HCT116 (cell line): ENCODE data around the gene TRPM3. TPM values are rescaled to one million over a fixed set of nuclear protein-coding genes. Genes with fewer than 3 reads are reported as not detected.

Experiments
- ATAC-seq: fragments of 200-7000 bp; cut with Tn5 transposase; 2 replicates; pipeline ENCODE4 v1.9.1; 2020; ENCODE audit warnings: mild to moderate bottlenecking, moderate library complexity
- BruUV-seq: library from RNA; stranded (reverse); fragments of 400-500 nt; replicated peaks from 2 replicates; lab custom pipeline; 2021; lab: Mats Ljungman, UMichigan
- CTCF ChIA-PET: fragments of 300-600 bp; sonication (Branson Sonifier 250); formaldehyde crosslinking; loops from one replicate; lab custom pipeline; 2021; ENCODE audit warnings: antibody characterized with exemption; lab: Charles Lee
- POLR2A ChIA-PET: fragments of 300-600, 350-600 bp; sonication (Branson Sonifier 250); formaldehyde crosslinking; loops from one replicate; lab custom pipeline; 2021; ENCODE audit warnings: antibody characterized with exemption; lab: Charles Lee
- RAD21 ChIA-PET, 2 experiments: fragments of 300-600 bp; sonication (Branson Sonifier 250); formaldehyde crosslinking; loops; one replicate each; lab custom pipeline; 2023; ENCODE audit warnings: low total read pairs in 2 of 2; ENCODE audit not compliant: uncharacterized antibody in 2 of 2, unreplicated experiment in 2 of 2, low non-redundant PET in 1 of 2; lab: Charles Lee
- DNase-seq: peaks from one replicate; pipeline ENCODE4 v3.0.0-alpha.2; 2010; ENCODE audit warnings: low read depth, low spot score
- H2AFZ ChIP-seq: fragments of 200-600 bp; shearing (Covaris generic), sonication (generic); 2 replicates; pipeline ENCODE4 v1.6.1; 2017; ENCODE audit warnings: low read depth, mixed run types, mixed read lengths, antibody characterized with exemption, low read length; ENCODE audit not compliant: poor library complexity, severe bottlenecking
- H3K27ac ChIP-seq: 2 replicates; pipeline ENCODE4 v1.5.1; 2012; ENCODE audit warnings: low read depth, low read length
- H3K27me3 ChIP-seq: fragments of 200-600 bp; sonication (generic); 2 replicates; pipeline ENCODE4 v1.6.1; 2016; ENCODE audit warnings: mixed run types, low read length, mixed read lengths; ENCODE audit not compliant: insufficient read depth
- H3K36me3 ChIP-seq, 2 experiments: fragments of 200-500 bp in 1 of 2; fragments of 200-600 bp in 1 of 2; sonication (Bioruptor generic) in 1 of 2; sonication (generic) in 1 of 2; 2 replicates each; pipeline versions ENCODE4 v1.5.1 to v1.6.1; 2014 to 2016; ENCODE audit warnings: low read length in 2 of 2, inconsistent platforms in 1 of 2, mixed read lengths in 1 of 2, mixed run types in 1 of 2; ENCODE audit not compliant: insufficient read depth in 2 of 2, control insufficient read depth in 1 of 2
- H3K4me1 ChIP-seq, 2 experiments: fragments of 200-600 bp in 1 of 2; sonication (generic) in 1 of 2; 2 replicates each; pipeline versions ENCODE4 v1.5.1 to v1.6.1; 2012 to 2017; ENCODE audit warnings: low read length in 2 of 2, inconsistent platforms in 1 of 2, mild to moderate bottlenecking in 1 of 2, mixed read lengths in 1 of 2, mixed run types in 1 of 2, moderate library complexity in 1 of 2; ENCODE audit not compliant: insufficient read depth in 2 of 2, control insufficient read depth in 1 of 2
- H3K4me2 ChIP-seq: fragments of 200-600 bp; sonication (generic); 2 replicates; pipeline ENCODE4 v1.6.1; 2017; ENCODE audit warnings: mixed run types, low read length, mixed read lengths
- H3K4me3 ChIP-seq, 2 experiments: fragments of 200-600 bp in 1 of 2; sonication (generic) in 1 of 2; replicated peaks in 1 of 2; 2 replicates each; pipeline ENCODE4 v1.5.1; 2011 to 2016; ENCODE audit warnings: low read length in 2 of 2, control low read depth in 1 of 2, low read depth in 1 of 2, mild to moderate bottlenecking in 1 of 2, mixed read lengths in 1 of 2, mixed run types in 1 of 2
- H3K79me2 ChIP-seq: fragments of 200-600 bp; sonication (generic); 2 replicates; pipeline ENCODE4 v1.6.1; 2017; ENCODE audit warnings: mild to moderate bottlenecking, mixed run types, low read length, moderate library complexity, mixed read lengths; ENCODE audit not compliant: insufficient read depth
- H3K9ac ChIP-seq: fragments of 200-600 bp; sonication (generic); 2 replicates; pipeline ENCODE4 v1.6.1; 2016; ENCODE audit warnings: low read length, mixed read lengths
- H3K9me2 ChIP-seq: fragments of 200-600 bp; sonication (generic), shearing (Covaris generic); 2 replicates; pipeline ENCODE4 v1.6.1; 2017; ENCODE audit warnings: mixed run types, mild to moderate bottlenecking, moderate library complexity; ENCODE audit not compliant: insufficient read depth
- H3K9me3 ChIP-seq, 2 experiments: fragments of 200-500 bp in 1 of 2; fragments of 200-600 bp in 1 of 2; sonication (Bioruptor generic) in 1 of 2; sonication (generic) in 1 of 2; 2 replicates each; pipeline ENCODE4 v1.6.1; 2014 to 2017; ENCODE audit warnings: low read length in 2 of 2, mixed read lengths in 2 of 2, inconsistent platforms in 1 of 2, low read depth in 1 of 2, mild to moderate bottlenecking in 1 of 2, mixed run types in 1 of 2, moderate library complexity in 1 of 2; ENCODE audit not compliant: control insufficient read depth in 1 of 2, insufficient read depth in 1 of 2
- H4K20me1 ChIP-seq: fragments of 200-600 bp; sonication (generic), shearing (Covaris generic); 2 replicates; pipeline ENCODE4 v1.6.1; 2017; ENCODE audit warnings: mixed run types, mild to moderate bottlenecking, moderate library complexity; ENCODE audit not compliant: insufficient read depth
- CBX3 ChIP-seq: IDR thresholded peaks from 2 replicates; pipeline ENCODE4 v1.6.1; 2012; ENCODE audit warnings: low read depth
- EGR1 ChIP-seq: IDR thresholded peaks from 2 replicates; pipeline ENCODE4 v1.6.1; 2012; ENCODE audit warnings: low read depth
- ELF1 ChIP-seq: IDR thresholded peaks from 2 replicates; pipeline ENCODE4 v1.6.1; 2012; ENCODE audit warnings: low read depth, borderline replicate concordance
- EZH2 ChIP-seq: fragments of 200-600 bp; sonication (generic); IDR thresholded peaks from 2 replicates; pipeline ENCODE4 v1.6.1; 2017; ENCODE audit warnings: antibody characterized with exemption, mixed run types
- EZH2phosphoT487 ChIP-seq: fragments of 200-600 bp; IDR thresholded peaks from 2 replicates; pipeline ENCODE4 v1.6.1; 2018; ENCODE audit warnings: antibody characterized with exemption, borderline replicate concordance
- POLR2A ChIP-seq: IDR thresholded peaks from 2 replicates; pipeline ENCODE4 v1.7.0; 2011; ENCODE audit warnings: borderline replicate concordance; ENCODE audit not compliant: insufficient read depth, insufficient read length; ENCODE audit errors: extremely low read depth
- POLR2AphosphoS5 ChIP-seq: IDR thresholded peaks from 2 replicates; pipeline ENCODE4 v1.6.1; 2011; ENCODE audit warnings: mild to moderate bottlenecking, low read depth, low read length, moderate library complexity
- RAD21 ChIP-seq: IDR thresholded peaks from 2 replicates; pipeline ENCODE4 v1.6.1; 2012; ENCODE audit warnings: low read depth, mild to moderate bottlenecking
- SP1 ChIP-seq: IDR thresholded peaks from 2 replicates; pipeline ENCODE4 v1.6.1; 2012; ENCODE audit warnings: low read depth
- SRF ChIP-seq: IDR thresholded peaks from 2 replicates; pipeline ENCODE4 v1.6.1; 2012; ENCODE audit warnings: low read depth
- YY1 ChIP-seq: IDR thresholded peaks from 2 replicates; pipeline ENCODE4 v1.6.1; 2011; ENCODE audit warnings: low read length, low read depth, moderate library complexity, mild to moderate bottlenecking; ENCODE audit not compliant: insufficient replicate concordance; ENCODE audit errors: extremely low read depth
- ZFX ChIP-seq: fragments of 450-650 bp; IDR thresholded peaks from 2 replicates; pipeline ENCODE4 v1.6.1; 2017
- ZNF274 ChIP-seq: fragments of 200-500 bp; sonication (Bioruptor generic); IDR thresholded peaks from 2 replicates; pipeline ENCODE4 v1.6.1; 2014; ENCODE audit warnings: mild to moderate bottlenecking, low read depth, low read length, inconsistent platforms
- intact Hi-C: fragments of 100-400 bp; cut with micrococcal nuclease; formaldehyde crosslinking; loops from 2 replicates; pipeline ENCODE4 v1.10.0; 2022
- total RNA-seq: library from RNA; stranded (reverse); gene quantifications from one replicate; pipeline ENCODE4 v1.2.1, GENCODE V29; 2021; ENCODE audit not compliant: unreplicated experiment
- TF ChIP-seq, protein P1 (sequence below): IDR thresholded peaks from 2 replicates; pipeline ENCODE4 v1.6.1; 2012
- TF ChIP-seq, protein P2 (sequence below): IDR thresholded peaks from 2 replicates; pipeline ENCODE4 v1.6.1; 2011; ENCODE audit warnings: mild to moderate bottlenecking, low read length, moderate library complexity; ENCODE audit not compliant: insufficient replicate concordance; ENCODE audit errors: extremely low read depth
- TF ChIP-seq, protein P3 (sequence below), 3 experiments: fragments of 200-600 bp in 1 of 3; sonication (generic) in 1 of 3; IDR thresholded peaks in 2 of 3; conservative IDR thresholded peaks in 1 of 3; 2 replicates each; pipeline ENCODE4 v1.5.1; 2012 to 2017; ENCODE audit warnings: low read depth in 2 of 3, low read length in 2 of 3, antibody characterized with exemption in 1 of 3, borderline replicate concordance in 1 of 3, control low read depth in 1 of 3, mild to moderate bottlenecking in 1 of 3, mixed read lengths in 1 of 3, mixed run types in 1 of 3, moderate library complexity in 1 of 3; ENCODE audit not compliant: insufficient read depth in 1 of 3
- TF ChIP-seq, protein P4 (sequence below): IDR thresholded peaks from 2 replicates; pipeline ENCODE4 v1.6.1; 2012

TRPM3 gene
- total RNA-seq, 1 experiment from 2014 or later = not detected

DNA sequence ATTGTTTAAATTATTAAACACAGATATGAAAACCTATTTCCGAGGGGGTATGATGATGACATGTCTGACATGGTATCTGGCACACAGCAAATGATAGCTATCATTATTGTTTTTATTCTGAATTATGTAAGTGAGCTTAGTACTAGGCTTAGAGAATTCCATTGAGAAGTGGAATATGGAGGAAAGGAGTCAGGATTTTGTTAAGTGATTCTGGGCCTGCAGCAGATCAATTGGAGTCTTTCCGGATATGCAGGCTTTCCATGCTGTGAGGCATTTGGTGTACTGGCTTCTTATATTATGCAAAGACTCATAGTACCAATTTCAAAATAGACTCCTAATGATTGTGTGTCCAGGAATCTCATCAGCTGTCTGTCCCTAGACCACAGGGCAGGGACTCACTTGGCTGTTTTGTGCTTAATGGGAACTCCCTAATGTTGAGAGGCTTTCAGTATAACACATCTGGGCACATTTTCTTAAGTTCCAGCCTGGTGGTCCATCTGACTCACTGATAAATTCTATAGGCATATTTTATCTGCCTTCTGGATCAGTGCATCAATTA is 527.0 kb downstream of the TRPM3 start:
- no peaks in the 10 kb centered on the region for H3K9me3 ChIP-seq
- ATAC-seq (no peak), DNase-seq (no peak)
- CTCF ChIA-PET = interaction anchor here (1.6 kb wide), 1 partner anchor 8 kb away, joined by 8 read pairs; no protein-coding TSS in a partner anchor
- POLR2A ChIA-PET = interaction anchor here (1.3 kb wide), 1 partner anchor 176 kb away, joined by 4 read pairs; no protein-coding TSS in a partner anchor
- no peaks in the 10 kb centered on the region for H3K79me2 ChIP-seq
- H3K4me2 ChIP-seq = no peak overlapping the region
- no peak overlapping the region for H3K9ac ChIP-seq
- no peak overlapping the region for H2AFZ ChIP-seq
- H3K4me1 ChIP-seq = no peaks in the 10 kb centered on the region
- H3K4me3 ChIP-seq = no peak overlapping the region
- intact Hi-C loops = no loop called here
- no peak for TF ChIP-seq CBX3
- TF ChIP-seq RAD21 = no peak
- no peak for TF ChIP-seq EZH2
- TF ChIP-seq, protein P1, sequence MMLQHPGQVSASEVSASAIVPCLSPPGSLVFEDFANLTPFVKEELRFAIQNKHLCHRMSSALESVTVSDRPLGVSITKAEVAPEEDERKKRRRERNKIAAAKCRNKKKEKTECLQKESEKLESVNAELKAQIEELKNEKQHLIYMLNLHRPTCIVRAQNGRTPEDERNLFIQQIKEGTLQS = no peak
- TF ChIP-seq SRF = no peak
- no peak for TF ChIP-seq EZH2phosphoT487
- TF ChIP-seq, protein P2, sequence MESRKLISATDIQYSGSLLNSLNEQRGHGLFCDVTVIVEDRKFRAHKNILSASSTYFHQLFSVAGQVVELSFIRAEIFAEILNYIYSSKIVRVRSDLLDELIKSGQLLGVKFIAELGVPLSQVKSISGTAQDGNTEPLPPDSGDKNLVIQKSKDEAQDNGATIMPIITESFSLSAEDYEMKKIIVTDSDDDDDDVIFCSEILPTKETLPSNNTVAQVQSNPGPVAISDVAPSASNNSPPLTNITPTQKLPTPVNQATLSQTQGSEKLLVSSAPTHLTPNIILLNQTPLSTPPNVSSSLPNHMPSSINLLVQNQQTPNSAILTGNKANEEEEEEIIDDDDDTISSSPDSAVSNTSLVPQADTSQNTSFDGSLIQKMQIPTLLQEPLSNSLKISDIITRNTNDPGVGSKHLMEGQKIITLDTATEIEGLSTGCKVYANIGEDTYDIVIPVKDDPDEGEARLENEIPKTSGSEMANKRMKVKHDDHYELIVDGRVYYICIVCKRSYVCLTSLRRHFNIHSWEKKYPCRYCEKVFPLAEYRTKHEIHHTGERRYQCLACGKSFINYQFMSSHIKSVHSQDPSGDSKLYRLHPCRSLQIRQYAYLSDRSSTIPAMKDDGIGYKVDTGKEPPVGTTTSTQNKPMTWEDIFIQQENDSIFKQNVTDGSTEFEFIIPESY = no peak
- TF ChIP-seq SP1 = no peak
- TF ChIP-seq ELF1 = no peak
- no peak for TF ChIP-seq POLR2AphosphoS5
- no peak for TF ChIP-seq POLR2A
- TF ChIP-seq ZNF274 = no peak
- TF ChIP-seq, protein P3, sequence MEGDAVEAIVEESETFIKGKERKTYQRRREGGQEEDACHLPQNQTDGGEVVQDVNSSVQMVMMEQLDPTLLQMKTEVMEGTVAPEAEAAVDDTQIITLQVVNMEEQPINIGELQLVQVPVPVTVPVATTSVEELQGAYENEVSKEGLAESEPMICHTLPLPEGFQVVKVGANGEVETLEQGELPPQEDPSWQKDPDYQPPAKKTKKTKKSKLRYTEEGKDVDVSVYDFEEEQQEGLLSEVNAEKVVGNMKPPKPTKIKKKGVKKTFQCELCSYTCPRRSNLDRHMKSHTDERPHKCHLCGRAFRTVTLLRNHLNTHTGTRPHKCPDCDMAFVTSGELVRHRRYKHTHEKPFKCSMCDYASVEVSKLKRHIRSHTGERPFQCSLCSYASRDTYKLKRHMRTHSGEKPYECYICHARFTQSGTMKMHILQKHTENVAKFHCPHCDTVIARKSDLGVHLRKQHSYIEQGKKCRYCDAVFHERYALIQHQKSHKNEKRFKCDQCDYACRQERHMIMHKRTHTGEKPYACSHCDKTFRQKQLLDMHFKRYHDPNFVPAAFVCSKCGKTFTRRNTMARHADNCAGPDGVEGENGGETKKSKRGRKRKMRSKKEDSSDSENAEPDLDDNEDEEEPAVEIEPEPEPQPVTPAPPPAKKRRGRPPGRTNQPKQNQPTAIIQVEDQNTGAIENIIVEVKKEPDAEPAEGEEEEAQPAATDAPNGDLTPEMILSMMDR (IDR thresholded peaks at IDR 0.05 in 2 of 3, conservative IDR thresholded peaks at IDR 0.05 in 1 of 3; ENCODE audit: borderline replicate concordance in 1 of 3, insufficient read depth in 1 of 3, low read depth in 2 of 3, low read length in 2 of 3) = no peak
- TF ChIP-seq, protein P4, sequence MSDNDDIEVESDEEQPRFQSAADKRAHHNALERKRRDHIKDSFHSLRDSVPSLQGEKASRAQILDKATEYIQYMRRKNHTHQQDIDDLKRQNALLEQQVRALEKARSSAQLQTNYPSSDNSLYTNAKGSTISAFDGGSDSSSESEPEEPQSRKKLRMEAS = no peak
- TF ChIP-seq ZFX = no peak
- no peak for TF ChIP-seq EGR1
- no peak for TF ChIP-seq YY1
- RAD21 ChIA-PET = no interaction called here
- no peaks in the 10 kb centered on the region for H3K27me3 ChIP-seq
- no TSS peak for BruUV-seq
- H3K36me3 ChIP-seq = no peaks in the 10 kb centered on the region
- H3K9me2 ChIP-seq = no peaks in the 10 kb centered on the region
- no peak overlapping the region for H3K27ac ChIP-seq
- H4K20me1 ChIP-seq = no peaks in the 10 kb centered on the region
